ENCODE measurements around the gene LRIT1. TPM values are rescaled to one million over a fixed set of nuclear protein-coding genes. Genes with fewer than 3 reads are reported as not detected.

Gene LRIT1
- total and polyA plus RNA-seq, 2 donors (not counting 3 experiments of a cell fraction or from before 2014, with no cell fraction given) = not detected

GRCh38 chr10:84257343-84258020 is 16.1 kb upstream of the LRIT1 start:
- DNase-seq (ENCODE audit: low read depth, low spot score) = no peak
- no peak for FAIRE-seq
- dilution Hi-C loops (cut with MboI; ENCODE audit: extremely low pct_ligation_motif_present, low sequenced_read_pairs) (no loop called here), intact Hi-C loops (cut with micrococcal nuclease) (no loop called here)
- Histone ChIP-seq H4K20me1 (replicated peaks; ENCODE audit: control insufficient read depth, extremely low read depth, insufficient read depth, low read length) (no peaks in the 10 kb centered on the region), H3K9me3 (replicated peaks; ENCODE audit: control insufficient read depth, insufficient read depth, low read length) (no peaks in the 10 kb centered on the region), H3K79me2 (ENCODE audit: control insufficient read depth, insufficient read depth, low read length) (no peaks in the 10 kb centered on the region), H3K4me1 (ENCODE audit: control insufficient read depth, extremely low read depth, insufficient read depth, low read length) (no peaks in the 10 kb centered on the region), H3K36me3 (ENCODE audit: control insufficient read depth in 2 of 2, extremely low read depth in 1 of 2, insufficient read depth in 2 of 2, low read length in 2 of 2) (no peaks in the 10 kb centered on the region), H3K4me3 (replicated peaks in 1 of 3; ENCODE audit: insufficient read depth in 1 of 3, low read depth in 1 of 3, low read length in 3 of 3) (no peak overlapping the region), H3K9me1 (replicated peaks; ENCODE audit: control insufficient read depth, extremely low read depth, insufficient read depth, low read length) (no peaks in the 10 kb centered on the region), H3K4me2 (ENCODE audit: insufficient read depth, low read length) (no peak overlapping the region), H3K27ac (ENCODE audit: insufficient read depth, low read depth, low read length) (no peak overlapping the region), H3K9ac (replicated peaks; ENCODE audit: extremely low read depth, insufficient read depth, low read length) (no peak overlapping the region), H3K27me3 (ENCODE audit: control insufficient read depth in 2 of 2, insufficient read depth in 2 of 2, low read length in 2 of 2) (peaks cover 4 to 7% of the 10 kb centered on the region in 2 experiments), H2AFZ (ENCODE audit: low read depth, low read length) (no peak overlapping the region)
- TF ChIP-seq CTCF (IDR thresholded peaks at IDR 0.05; ENCODE audit: extremely low read depth in 1 of 2, insufficient read depth in 1 of 2, low read depth in 1 of 2, low read length in 2 of 2) = no peak
- no peak for TF ChIP-seq EZH2 (IDR thresholded peaks at IDR 0.05; ENCODE audit: borderline replicate concordance, low read depth, low read length, severe bottlenecking)
- TF ChIP-seq GATA2 (IDR thresholded peaks at IDR 0.05; ENCODE audit: insufficient read depth, insufficient read length, low read depth, low read length) = no peak
- TF ChIP-seq MYC (IDR thresholded peaks at IDR 0.05; ENCODE audit: low read depth, low read length) = no peak
- BruUV-seq (replicated peaks) = no TSS peak
- POLR2A ChIA-PET = no interaction called here
- CTCF ChIA-PET = interaction anchor here (0.7 to 2.0 kb wide), 11 partner anchors 10 to 283 kb away, joined by 3 to 16 read pairs (median 4); partner anchors contain the start of gene RGR
